GM18520 (cell line): ENCODE results near the gene TP53I11.

Source experiments
- ATAC-seq: cut with Tn5 transposase; IDR thresholded peaks from one replicate; pipeline ENCODE4 v1.9.1; 2021; ENCODE audit not compliant: unreplicated experiment

The TP53I11 gene

DNA sequence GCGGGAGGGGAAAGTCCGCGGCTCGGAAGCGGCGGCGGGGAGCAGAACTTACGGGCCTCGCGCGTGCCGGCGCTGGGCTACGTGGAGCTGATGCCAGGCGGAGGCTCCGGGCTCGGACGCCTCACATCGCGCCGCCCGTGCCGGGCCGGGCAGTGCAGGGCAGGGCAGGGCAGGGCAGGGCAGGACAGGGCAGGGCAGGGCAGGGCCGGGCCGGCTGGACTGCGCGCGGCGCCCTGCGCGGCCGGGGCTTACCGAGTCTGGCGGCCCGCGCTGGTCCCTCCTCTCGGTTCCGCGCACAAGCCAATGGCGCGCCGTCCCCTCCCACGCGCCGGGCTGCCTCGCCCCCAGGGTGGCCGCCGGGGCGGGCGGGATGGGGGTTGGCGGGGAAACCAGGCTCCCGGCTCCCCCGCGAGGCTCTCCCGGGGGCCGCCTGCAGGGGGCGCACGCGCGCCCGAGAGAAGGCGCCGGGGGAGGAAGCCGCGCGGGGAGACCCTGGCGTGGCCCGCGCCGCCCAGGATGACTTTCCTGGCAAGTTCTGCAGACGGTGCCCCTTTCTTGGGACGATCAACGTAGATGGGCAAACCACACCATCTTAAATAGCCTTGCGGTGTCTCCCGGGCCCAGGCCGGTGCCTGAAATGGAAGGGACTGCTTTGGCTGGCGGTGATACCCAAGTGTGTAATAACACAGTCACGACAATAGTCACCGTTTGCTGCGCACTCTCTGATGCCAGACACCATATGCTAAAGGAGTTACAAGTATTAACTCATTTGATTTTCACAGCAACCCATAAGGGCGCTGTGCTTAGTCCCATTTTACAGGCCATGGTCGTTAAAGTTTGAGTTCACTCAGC is at the start of gene TP53I11:
Gene TP53I11 (minus strand): TSS at position 259 of the 852 bp plus-strand sequence. CDS start 12,548 bp downstream, outside the sequence.
- ATAC-seq: no peak

DNA sequence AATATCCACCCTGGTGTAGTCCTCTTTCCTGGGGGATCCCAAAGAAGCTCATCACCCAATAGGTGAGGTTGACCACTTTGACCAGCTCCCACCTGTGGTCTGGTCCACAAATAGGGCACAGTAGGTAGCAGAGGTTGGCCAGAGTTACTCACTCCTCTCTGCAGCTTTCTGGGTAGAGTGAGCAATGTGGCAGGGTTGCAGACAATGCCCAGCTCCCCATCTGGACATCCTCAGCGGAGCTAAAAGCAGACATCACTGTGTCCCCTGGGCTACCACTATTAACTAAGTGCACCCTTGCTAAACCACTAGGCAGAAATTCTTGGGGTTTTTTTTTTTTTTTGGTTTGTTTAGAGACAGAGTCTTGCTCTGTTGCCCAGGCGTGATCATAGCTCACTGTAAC is 48.4 kb upstream of the TP53I11 start:
- ATAC-seq: no peak

DNA sequence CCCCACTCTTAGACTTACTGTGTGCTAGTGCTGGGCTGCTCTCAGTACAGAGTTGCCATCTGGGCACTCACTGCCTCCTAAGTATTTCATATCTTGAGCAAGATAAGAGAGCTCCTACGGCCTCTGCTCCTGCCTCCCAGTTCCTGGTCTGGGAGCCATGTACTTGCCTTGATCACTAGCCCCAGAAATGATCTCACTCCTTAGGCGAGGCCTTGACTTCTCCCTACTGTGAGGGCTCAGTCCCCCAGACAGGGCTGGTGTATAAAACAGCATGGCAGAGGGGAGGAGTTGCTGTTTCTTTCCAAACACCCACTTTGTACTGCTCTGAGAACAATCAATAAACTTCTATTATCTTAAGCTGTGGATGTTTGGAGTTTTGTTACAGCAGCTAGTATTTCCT is 47.4 kb upstream of the TP53I11 start:
- no peak for ATAC-seq

- ATAC-seq: no peak
Observed at GRCh38 chr11:44997566-44997965, 46.9 kb upstream of the TP53I11 start.

GRCh38 chr11:44994753-44995152 is 44.1 kb upstream of the TP53I11 start:
- no peak for ATAC-seq

- no peak for ATAC-seq
Observed at GRCh38 chr11:44993971-44994704, 43.5 kb upstream of the TP53I11 start.

DNA sequence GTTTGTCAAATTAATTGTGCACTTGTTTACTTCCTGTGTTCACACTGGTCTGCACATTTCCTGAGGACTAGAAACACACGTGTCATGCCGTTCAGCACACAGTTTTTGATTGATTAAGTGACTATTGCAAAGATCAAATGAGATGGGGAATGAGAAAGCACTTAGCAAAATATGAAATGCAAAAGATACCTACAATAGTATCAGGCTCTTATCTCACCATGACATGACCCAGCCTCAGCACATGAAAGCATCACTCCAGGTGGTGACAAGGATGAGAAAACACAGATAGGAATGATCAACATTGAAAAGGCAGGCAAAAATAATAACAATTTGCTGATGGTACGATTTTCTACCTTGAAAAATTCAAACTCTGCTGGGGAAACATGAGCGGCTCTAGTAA is 42.1 kb upstream of the TP53I11 start:
- no peak for ATAC-seq

DNA sequence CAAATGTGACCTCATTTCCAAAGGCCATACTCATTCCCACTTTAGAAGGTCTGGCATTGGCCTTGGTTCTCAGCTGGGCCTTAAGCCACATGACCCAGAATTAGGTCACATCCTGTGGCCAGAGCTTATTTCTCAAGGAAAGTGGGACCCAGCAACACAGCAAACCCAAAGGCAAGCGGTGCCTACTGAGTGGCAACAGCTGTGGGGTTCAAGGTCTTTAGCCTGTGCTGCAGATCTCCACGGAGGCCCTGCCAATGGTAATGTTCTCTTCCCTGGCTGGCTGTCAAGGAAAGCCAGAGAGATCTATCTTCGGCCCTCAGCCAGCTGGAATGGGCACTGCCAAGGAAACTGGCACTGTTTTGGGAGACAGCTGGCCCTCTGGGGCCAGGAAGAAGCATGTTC is 41.5 kb upstream of the TP53I11 start:
- ATAC-seq: no peak

DNA sequence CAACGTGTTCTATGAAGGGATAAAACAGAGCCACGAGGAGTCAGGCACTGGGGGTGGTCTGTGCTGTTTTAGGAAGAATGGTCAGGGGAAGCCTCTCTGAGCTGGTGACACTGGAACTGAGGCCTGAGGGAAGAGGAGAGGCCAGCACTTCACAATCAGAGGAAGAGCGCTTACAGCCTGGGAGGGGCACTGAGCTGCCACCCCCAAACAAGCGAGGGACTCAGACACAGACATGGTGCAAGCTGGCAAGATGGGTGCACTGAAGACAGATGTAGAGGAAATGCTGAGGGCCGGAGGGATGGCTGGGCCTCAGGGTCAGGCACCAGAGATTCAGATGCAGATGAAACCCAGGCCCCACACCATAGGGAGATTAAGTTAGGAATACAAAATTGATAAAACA is 40.0 kb upstream of the TP53I11 start:
- no peak for ATAC-seq

GRCh38 chr11:44989831-44990566 is 39.3 kb upstream of the TP53I11 start:
- ATAC-seq: no peak

- ATAC-seq: no peak
Observed at GRCh38 chr11:44988981-44989635, 38.4 kb upstream of the TP53I11 start.

GRCh38 chr11:44988111-44988510 is 37.4 kb upstream of the TP53I11 start:
- ATAC-seq: no peak

DNA sequence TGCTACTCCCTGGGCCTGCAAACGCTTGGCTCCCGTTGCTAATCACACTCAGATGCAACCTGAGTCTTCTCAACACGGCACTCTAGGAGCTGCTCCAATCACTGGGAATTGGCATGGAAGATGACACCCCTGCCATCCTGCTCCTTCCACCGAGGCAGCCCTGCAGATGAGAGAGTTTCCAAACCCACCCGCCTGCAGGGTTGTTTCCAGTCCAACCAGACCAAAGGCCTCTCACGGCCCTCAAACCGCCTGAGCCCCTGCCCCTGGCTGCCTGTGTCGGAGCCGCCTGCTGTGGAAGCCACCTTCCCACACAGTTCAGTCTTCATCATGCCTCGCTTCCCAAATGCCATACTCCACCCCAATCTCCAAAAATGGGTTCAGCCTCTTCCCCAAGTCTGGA is 36.8 kb upstream of the TP53I11 start:
- no peak for ATAC-seq

GRCh38 chr11:44986315-44986714 is 35.6 kb upstream of the TP53I11 start:
- no peak for ATAC-seq

DNA sequence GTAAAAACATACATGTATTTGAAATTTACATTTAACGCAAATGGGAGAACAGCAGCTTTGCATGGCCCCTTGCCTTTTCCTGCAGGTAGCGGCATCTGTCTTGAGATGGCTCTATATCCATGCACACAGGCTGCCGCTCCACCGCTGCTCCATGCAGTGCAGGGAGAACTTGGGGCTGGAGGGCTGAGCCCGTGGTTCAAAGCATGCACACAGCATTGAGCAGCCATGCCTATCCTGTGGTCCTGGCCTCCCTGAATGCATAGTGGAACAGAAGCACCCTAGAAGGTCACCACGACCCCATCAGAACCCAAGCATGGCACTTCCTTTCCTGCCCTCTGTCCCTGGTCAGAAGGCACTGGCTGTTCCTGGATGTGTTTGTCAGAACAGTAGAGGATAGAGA is 35.0 kb upstream of the TP53I11 start:
- ATAC-seq: no peak

- ATAC-seq: no peak
Observed at GRCh38 chr11:44983786-44984185, 33.1 kb upstream of the TP53I11 start.

- no peak for ATAC-seq
Observed at GRCh38 chr11:44982496-44983062, 31.9 kb upstream of the TP53I11 start.

DNA sequence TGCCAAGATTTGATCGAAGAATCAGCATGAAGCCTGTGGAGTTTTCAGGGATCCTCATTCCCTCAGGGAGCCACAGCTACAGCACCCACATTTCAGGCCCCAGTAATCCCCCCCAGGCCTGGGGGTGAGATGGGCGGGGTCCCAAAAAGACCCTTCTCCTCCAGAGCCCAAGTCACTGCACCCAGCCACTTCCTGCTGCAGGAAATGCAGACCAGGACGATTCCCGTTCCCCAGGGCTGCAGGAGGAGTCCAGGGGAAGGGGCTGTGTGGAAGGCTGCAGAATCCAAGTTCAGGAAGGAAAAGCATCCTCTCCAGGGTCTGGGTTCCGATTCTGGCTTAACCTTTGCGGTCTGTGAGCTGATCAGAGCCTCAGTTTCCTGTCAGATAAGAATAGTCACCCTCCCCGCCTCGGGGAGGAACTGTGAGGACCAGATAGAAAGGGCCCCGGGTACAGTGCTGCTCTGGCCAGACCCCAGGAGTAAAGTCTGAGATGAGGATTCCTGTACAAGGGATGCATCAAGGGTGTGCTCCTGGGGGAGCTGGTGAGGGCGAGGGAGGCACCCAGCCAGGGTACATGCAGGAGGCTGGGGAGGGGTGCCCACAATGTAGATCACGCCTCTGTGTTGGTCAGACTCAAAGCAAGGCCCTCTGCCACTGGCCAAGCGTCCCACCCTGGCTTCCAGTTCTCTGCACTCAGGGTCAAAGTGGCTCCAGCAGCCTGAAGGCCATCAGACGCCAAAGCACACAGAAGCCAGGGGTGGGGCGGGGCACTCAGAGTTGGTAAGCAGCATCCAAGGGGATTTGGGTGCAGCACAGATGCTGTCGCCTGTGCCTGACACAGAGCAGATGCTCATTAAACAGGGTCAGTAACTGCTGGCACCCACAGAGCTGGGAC is 30.1 kb upstream of the TP53I11 start:
- ATAC-seq: no peak

- no peak for ATAC-seq
Observed at GRCh38 chr11:44979543-44980399, 29.1 kb upstream of the TP53I11 start.
